ENCODE results near the gene HIVEP2. TPM values are rescaled to one million over a fixed set of nuclear protein-coding genes. Genes with fewer than 3 reads are reported as not detected.

Gene HIVEP2
- total RNA-seq, 1 experiment from 2014 or later: 4.2 TPM

GRCh38 chr6:142925575-142926110 lies 19.3 kb downstream of the HIVEP2 start:
- H3K27me3 ChIP-seq (ENCODE audit: insufficient read depth, low read length): no peaks in the 10 kb centered on the region
- Mint-ChIP-seq H3K36me3 (ENCODE audit: insufficient read depth in 1 of 3, low read depth in 3 of 3) (no peaks in the 10 kb centered on the region), H3K27ac (no peak overlapping the region), H3K4me3 (no peak overlapping the region), H3K27me3 (ENCODE audit: low read depth) (peaks cover 13% of the 10 kb centered on the region), H3K4me1 (peaks cover 13% of the 10 kb centered on the region in 2 experiments), H3K9me3 (no peaks in the 10 kb centered on the region)
- H2BK120ac ChIP-seq (ENCODE audit: low read depth, low read length, poor library complexity, severe bottlenecking): no peak overlapping the region
- no peak overlapping the region for H2BK12ac ChIP-seq (ENCODE audit: insufficient read length, low read depth, low read length)
- no peak for DNase-seq
- WGBS (ENCODE audit: extremely low coverage, insufficient read length, low lambda C conversion rate): no CpG with 5 or more reads among the region's 7 CpGs
- H3K4me1 ChIP-seq (ENCODE audit: insufficient read depth, low read length): no peaks in the 10 kb centered on the region; the same call in 1 of the 2 replicates
- no peak overlapping the region for H2BK15ac ChIP-seq (ENCODE audit: low read depth, low read length)
- no peak overlapping the region for H3K23ac ChIP-seq (ENCODE audit: insufficient read length, low read depth, low read length)
- no peak overlapping the region for H3K4ac ChIP-seq (ENCODE audit: low read depth, low read length)
- H3K23me2 ChIP-seq (ENCODE audit: insufficient read length, low read depth, low read length, poor library complexity, severe bottlenecking): peaks cover 2% of the 10 kb centered on the region
- H3T11ph ChIP-seq (ENCODE audit: low read length): no peak overlapping the region
- H4K8ac ChIP-seq (replicated peaks; ENCODE audit: insufficient read length, low read depth, low read length): no peak overlapping the region
- H3K9ac ChIP-seq (ENCODE audit: extremely low read depth, insufficient read length, low read length): no peak overlapping the region
- no peak for TF ChIP-seq CTCF (conservative IDR thresholded peaks at IDR 0.05)
- no peak overlapping the region for H3K27ac ChIP-seq (ENCODE audit: insufficient read length, low read depth, low read length)
- H3K79me1 ChIP-seq (ENCODE audit: insufficient read depth, low read depth, low read length, poor library complexity, severe bottlenecking): no peaks in the 10 kb centered on the region
- no peak overlapping the region for H4K91ac ChIP-seq (ENCODE audit: insufficient read length, low read depth, low read length)
- no peak overlapping the region for H2BK5ac ChIP-seq (ENCODE audit: insufficient read length, low read length)
- no peaks in the 10 kb centered on the region for H3K9me3 ChIP-seq (ENCODE audit: control insufficient read depth, low read depth, low read length)
- H3K79me2 ChIP-seq (ENCODE audit: insufficient read depth, low read length): no peaks in the 10 kb centered on the region; the same call in 1 of the 2 replicates
- no peak overlapping the region for H2BK20ac ChIP-seq (ENCODE audit: low read depth, low read length, poor library complexity, severe bottlenecking)
- H3K4me2 ChIP-seq (ENCODE audit: insufficient read depth, insufficient read length, low read length): no peak overlapping the region
- H3K18ac ChIP-seq (ENCODE audit: insufficient read length, low read depth, low read length): no peak overlapping the region
- H4K20me1 ChIP-seq (ENCODE audit: control insufficient read depth, insufficient read depth, insufficient read length): no peaks in the 10 kb centered on the region
- no peak overlapping the region for H3K14ac ChIP-seq (ENCODE audit: insufficient read depth, low read length)
- no peak overlapping the region for H2AK5ac ChIP-seq (ENCODE audit: insufficient read length, low read length)
- H4K5ac ChIP-seq (ENCODE audit: insufficient read length, low read depth, low read length): no peak overlapping the region
- no peak overlapping the region for H3K56ac ChIP-seq (ENCODE audit: insufficient read length, low read depth, low read length)
- H2AFZ ChIP-seq (ENCODE audit: low read length): no peak overlapping the region
